ENCODE data around the gene AQP7. TPM values are rescaled to one million over a fixed set of nuclear protein-coding genes. Genes with fewer than 3 reads are reported as not detected.

Gene AQP7
- total and polyA plus RNA-seq, 7 experiments from 2014 or later = 0.32 to 1.9 (median 0.87) TPM; not detected in 1

DNA sequence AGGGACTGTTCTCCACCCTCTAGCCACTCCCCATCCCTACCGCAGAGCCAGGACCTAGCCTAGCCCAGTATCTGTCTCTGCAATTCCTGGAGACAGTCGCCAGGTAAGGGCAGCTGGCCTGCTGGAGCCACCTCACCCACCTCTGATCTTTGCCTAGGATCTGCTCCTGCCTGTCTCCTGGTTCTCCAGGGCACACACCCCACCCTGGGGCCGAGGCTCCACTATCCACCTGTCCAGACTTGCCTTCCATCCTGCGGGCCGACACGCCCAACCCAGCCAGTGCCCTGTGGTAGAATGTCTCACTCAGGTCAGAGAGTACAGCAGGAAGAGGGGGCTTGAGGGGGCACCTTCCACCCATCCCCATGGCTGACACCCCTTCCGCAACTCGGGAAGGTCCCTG is 15.7 kb upstream of the AQP7 start:
- Histone ChIP-seq H3K4me3 (ENCODE audit: low read length) (no peak overlapping the region), H3K27me3 (ENCODE audit: control insufficient read depth in 2 of 2, insufficient read depth in 2 of 2, low read length in 2 of 2) (no peaks in the 10 kb centered on the region), H3K9me3 (ENCODE audit: control insufficient read depth in 2 of 3, low read length in 3 of 3) (no peaks in the 10 kb centered on the region), H3K36me3 (ENCODE audit: control insufficient read depth in 2 of 3, insufficient read depth in 3 of 3, low read length in 3 of 3) (no peaks in the 10 kb centered on the region), H3K27ac (ENCODE audit: low read depth, low read length) (no peak overlapping the region), H3K4me1 (ENCODE audit: control insufficient read depth in 2 of 2, insufficient read depth in 2 of 2, low read length in 2 of 2) (peaks cover 34 to 44% of the 10 kb centered on the region in 2 donors)
- Mint-ChIP-seq H3K36me3 (no peaks in the 10 kb centered on the region), H3K4me1 (peaks cover 31 to 54% (median 45%) of the 10 kb centered on the region in 7 donors), H3K4me3 (peak overlapping the region in 3 of 10 donors; percentile 9 to 86 (median 16)), H3K9me3 (no peaks in the 10 kb centered on the region), H3K27me3 (peaks cover 0 to 11% (median 0%) of the 10 kb centered on the region in 5 donors), H3K27ac (peak overlapping the region in 8 of 9 donors; percentile 10 to 97 (median 82))
- POLR2A ChIA-PET = interaction anchor here (0.6 to 6.1 kb wide), 7 partner anchors 11 to 47 kb away, joined by 3 to 102 read pairs (median 7); partner anchors contain the start of gene AQP3
- DNase-seq (no peak), ATAC-seq (no peak)
- intact Hi-C loops (cut with micrococcal nuclease) = loop anchor here in 1 of 2 donors (5.0 kb wide), 1 partner anchor 94 kb away; no protein-coding TSS in a partner anchor
- CTCF ChIA-PET = interaction anchor here (3.6 to 12.1 kb wide), 3 partner anchors 14 to 49 kb away, joined by 26 to 134 read pairs (median 53); partner anchors contain the start of gene AQP3

- H3K4me1 Mint-ChIP-seq = peaks cover 31 to 54% (median 45%) of the 10 kb centered on the region in 7 donors
- POLR2A ChIA-PET = interaction anchor here (0.9 to 6.1 kb wide), 10 partner anchors 9 to 57 kb away, joined by 3 to 102 read pairs (median 7); partner anchors contain the start of genes AQP3 and NOL6
- H3K4me1 ChIP-seq (ENCODE audit: control insufficient read depth in 2 of 2, insufficient read depth in 2 of 2, low read length in 2 of 2) = peaks cover 34 to 44% of the 10 kb centered on the region in 2 donors
- peak in 6 of 9 donors; percentile 11 to 34 (median 26) for DNase-seq
- H3K27ac ChIP-seq (ENCODE audit: low read depth, low read length) = peak overlapping the region; percentile 75
- no peaks in the 10 kb centered on the region for H3K36me3 ChIP-seq (ENCODE audit: control insufficient read depth in 2 of 3, insufficient read depth in 3 of 3, low read length in 3 of 3)
- intact Hi-C loops (cut with micrococcal nuclease) = loop anchor here in 1 of 2 donors (5.0 kb wide), 1 partner anchor 95 kb away; no protein-coding TSS in a partner anchor
- CTCF ChIA-PET = interaction anchor here (1.0 to 12.1 kb wide), 9 partner anchors 12 to 79 kb away, joined by 3 to 134 read pairs (median 8); partner anchors contain the start of gene AQP3
- peaks cover 0 to 11% (median 0%) of the 10 kb centered on the region in 5 donors for H3K27me3 Mint-ChIP-seq
- H3K9me3 Mint-ChIP-seq = no peaks in the 10 kb centered on the region
- H3K9me3 ChIP-seq (ENCODE audit: control insufficient read depth in 2 of 3, low read length in 3 of 3) = no peaks in the 10 kb centered on the region
- H3K27me3 ChIP-seq (ENCODE audit: control insufficient read depth in 2 of 2, insufficient read depth in 2 of 2, low read length in 2 of 2) = no peaks in the 10 kb centered on the region
- peak overlapping the region; percentile 90 to 99 (median 97) for H3K27ac Mint-ChIP-seq
- H3K36me3 Mint-ChIP-seq = no peaks in the 10 kb centered on the region
- H3K4me3 ChIP-seq (ENCODE audit: low read length) = peak overlapping the region; percentile 14
- peak overlapping the region; percentile 54 to 89 (median 84) for H3K4me3 Mint-ChIP-seq
- no peak for ATAC-seq
Observed at GRCh38 chr9:33416996-33417395, 14.6 kb upstream of the AQP7 start.

DNA sequence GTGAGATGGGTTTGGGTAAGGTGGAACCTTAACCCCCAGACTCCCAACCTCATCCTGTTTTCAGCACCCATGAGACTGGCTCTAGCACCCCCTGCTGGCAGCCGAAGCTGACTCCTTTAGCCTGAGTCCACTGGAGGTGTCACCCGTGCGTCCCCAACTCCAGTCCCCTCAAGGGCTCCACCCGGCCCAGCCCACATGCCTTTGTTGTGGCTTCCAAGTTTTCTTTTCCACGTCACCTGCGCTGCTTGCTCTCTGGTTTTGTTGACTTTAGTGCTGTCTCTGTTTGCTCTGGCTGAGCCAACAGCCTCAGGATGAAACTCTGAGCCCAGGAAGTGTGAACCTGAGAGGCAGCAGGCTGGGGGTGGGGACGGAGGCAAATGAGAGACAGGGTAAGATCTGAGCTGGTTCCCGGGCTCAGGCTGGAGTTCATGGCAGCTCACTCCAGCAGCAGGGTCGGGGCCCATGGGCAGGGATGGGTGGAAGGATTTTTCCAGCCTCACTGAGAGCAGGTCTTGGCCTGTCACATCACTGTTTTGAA is 13.2 kb upstream of the AQP7 start:
- Histone ChIP-seq H3K4me3 (ENCODE audit: low read length) (peak overlapping the region; percentile 25), H3K9me3 (ENCODE audit: control insufficient read depth in 2 of 3, low read length in 3 of 3) (no peaks in the 10 kb centered on the region), H3K4me1 (ENCODE audit: control insufficient read depth in 2 of 2, insufficient read depth in 2 of 2, low read length in 2 of 2) (peaks cover 34 to 44% of the 10 kb centered on the region in 2 donors), H3K27ac (ENCODE audit: low read depth, low read length) (peak overlapping the region; percentile 75), H3K36me3 (ENCODE audit: control insufficient read depth in 2 of 3, insufficient read depth in 3 of 3, low read length in 3 of 3) (no peaks in the 10 kb centered on the region), H3K27me3 (ENCODE audit: control insufficient read depth in 2 of 2, insufficient read depth in 2 of 2, low read length in 2 of 2) (no peaks in the 10 kb centered on the region)
- POLR2A ChIA-PET = interaction anchor here (0.8 to 6.1 kb wide), 18 partner anchors 8 to 130 kb away, joined by 3 to 102 read pairs (median 6); partner anchors contain the start of genes AQP3, NFX1 and NOL6
- Mint-ChIP-seq H3K9me3 (no peaks in the 10 kb centered on the region), H3K27ac (peak overlapping the region; percentile 93 to 99 (median 97)), H3K4me3 (peak overlapping the region; percentile 74 to 89 (median 84)), H3K27me3 (peaks cover 0 to 8% (median 0%) of the 10 kb centered on the region in 5 donors), H3K4me1 (peaks cover 31 to 51% (median 45%) of the 10 kb centered on the region in 7 donors), H3K36me3 (no peaks in the 10 kb centered on the region)
- CTCF ChIA-PET = interaction anchor here (0.7 to 12.1 kb wide), 15 partner anchors 11 to 125 kb away, joined by 3 to 134 read pairs (median 6); partner anchors contain the start of genes AQP3, NFX1 and NOL6
- intact Hi-C loops (cut with micrococcal nuclease) = loop anchor here (1.0 to 5.0 kb wide), 13 partner anchors 12 to 414 kb away; partner anchors contain the start of genes NOL6 (in 2 of the 2), APTX (in 1 of the 2), AQP3 (in 1 of the 2) and BAG1 (in 1 of the 2)
- ATAC-seq = peak; percentile 97
- DNase-seq = peak; percentile 82 to 98 (median 96)

DNA sequence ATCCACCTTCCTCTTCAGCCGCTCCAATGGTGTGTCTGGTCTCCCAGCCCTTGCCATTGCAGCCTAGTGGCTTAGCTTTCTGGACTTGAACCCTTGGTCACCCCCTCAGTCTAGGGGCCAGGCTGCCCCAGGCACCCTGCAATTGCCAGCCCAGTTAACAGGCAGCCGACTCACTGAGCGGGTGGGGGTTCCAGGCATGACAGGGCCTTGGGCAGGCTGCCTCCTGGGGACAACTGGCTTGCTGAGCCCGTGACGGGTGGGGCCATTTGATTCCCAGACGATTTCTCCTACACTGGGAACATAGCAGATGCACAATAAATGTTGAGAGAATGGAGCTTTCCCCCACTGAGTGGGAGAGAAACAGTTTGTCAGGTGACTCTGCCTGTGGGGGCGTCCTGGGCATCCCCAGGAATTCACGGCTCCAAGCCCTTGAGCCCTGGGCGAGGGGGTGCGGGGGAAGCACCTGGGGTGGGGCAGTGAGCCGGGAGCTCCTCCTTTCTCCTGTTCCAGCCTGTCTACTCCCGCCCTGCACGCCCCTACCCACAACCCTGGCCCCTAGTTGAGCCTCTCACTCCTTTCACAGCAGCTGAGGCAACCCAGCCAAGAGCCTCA is 12.6 kb upstream of the AQP7 start:
- Mint-ChIP-seq H3K4me1 (peaks cover 31 to 48% (median 45%) of the 10 kb centered on the region in 7 donors), H3K27me3 (peaks cover 0 to 3% (median 0%) of the 10 kb centered on the region in 5 donors), H3K36me3 (no peaks in the 10 kb centered on the region), H3K4me3 (peak overlapping the region; percentile 74 to 89 (median 84)), H3K9me3 (no peaks in the 10 kb centered on the region), H3K27ac (peak overlapping the region; percentile 93 to 99 (median 97))
- ChIA-PET CTCF (interaction anchor here (1.0 to 12.1 kb wide), 10 partner anchors 10 to 59 kb away, joined by 3 to 134 read pairs (median 9); partner anchors contain the start of genes AQP3 and NOL6), POLR2A (interaction anchor here (1.0 to 6.1 kb wide), 18 partner anchors 11 to 125 kb away, joined by 3 to 102 read pairs (median 6); partner anchors contain the start of genes AQP3, NFX1 and NOL6)
- Histone ChIP-seq H3K36me3 (ENCODE audit: control insufficient read depth in 2 of 3, insufficient read depth in 3 of 3, low read length in 3 of 3) (no peaks in the 10 kb centered on the region), H3K4me3 (ENCODE audit: low read length) (peak overlapping the region; percentile 4), H3K27ac (ENCODE audit: low read depth, low read length) (peak overlapping the region; percentile 75), H3K27me3 (ENCODE audit: control insufficient read depth in 2 of 2, insufficient read depth in 2 of 2, low read length in 2 of 2) (no peaks in the 10 kb centered on the region), H3K9me3 (ENCODE audit: control insufficient read depth in 2 of 3, low read length in 3 of 3) (no peaks in the 10 kb centered on the region), H3K4me1 (ENCODE audit: control insufficient read depth in 2 of 2, insufficient read depth in 2 of 2, low read length in 2 of 2) (peaks cover 34 to 44% of the 10 kb centered on the region in 2 donors)
- intact Hi-C loops (cut with micrococcal nuclease) = loop anchor here (1.0 to 5.0 kb wide), 13 partner anchors 12 to 414 kb away; partner anchors contain the start of genes NOL6 (in 2 of the 2), APTX (in 1 of the 2), AQP3 (in 1 of the 2) and BAG1 (in 1 of the 2)
- ATAC-seq = no peak
- DNase-seq = peak in 1 of 9 donors; percentile 19

GRCh38 chr9:33414268-33414667 is 11.9 kb upstream of the AQP7 start:
- POLR2A ChIA-PET = interaction anchor here (1.0 to 6.1 kb wide), 11 partner anchors 10 to 124 kb away, joined by 3 to 102 read pairs (median 11); partner anchors contain the start of genes AQP3, NFX1 and NOL6
- H3K9me3 Mint-ChIP-seq = no peaks in the 10 kb centered on the region
- H3K4me1 ChIP-seq (ENCODE audit: control insufficient read depth in 2 of 2, insufficient read depth in 2 of 2, low read length in 2 of 2) = peaks cover 34 to 44% of the 10 kb centered on the region in 2 donors
- no peaks in the 10 kb centered on the region for H3K36me3 Mint-ChIP-seq
- peak overlapping the region; percentile 27 to 86 (median 54) for H3K4me3 Mint-ChIP-seq
- no peaks in the 10 kb centered on the region for H3K9me3 ChIP-seq (ENCODE audit: control insufficient read depth in 2 of 3, low read length in 3 of 3)
- no peaks in the 10 kb centered on the region for H3K27me3 ChIP-seq (ENCODE audit: control insufficient read depth in 2 of 2, insufficient read depth in 2 of 2, low read length in 2 of 2)
- H3K4me1 Mint-ChIP-seq = peaks cover 31 to 48% (median 45%) of the 10 kb centered on the region in 7 donors
- no peaks in the 10 kb centered on the region for H3K36me3 ChIP-seq (ENCODE audit: control insufficient read depth in 2 of 3, insufficient read depth in 3 of 3, low read length in 3 of 3)
- peak overlapping the region; percentile 4 for H3K4me3 ChIP-seq (ENCODE audit: low read length)
- DNase-seq (no peak), ATAC-seq (no peak)
- intact Hi-C loops (cut with micrococcal nuclease) = loop anchor here (2.0 kb wide), 2 partner anchors 15 to 39 kb away; no protein-coding TSS in a partner anchor
- peak overlapping the region; percentile 75 for H3K27ac ChIP-seq (ENCODE audit: low read depth, low read length)
- H3K27me3 Mint-ChIP-seq = peaks cover 0 to under 1% (median 0%) of the 10 kb centered on the region in 5 donors
- CTCF ChIA-PET = interaction anchor here (1.0 to 12.1 kb wide), 7 partner anchors 10 to 55 kb away, joined by 3 to 134 read pairs (median 8); partner anchors contain the start of gene AQP3
- peak overlapping the region; percentile 93 to 99 (median 97) for H3K27ac Mint-ChIP-seq

Measured in naive thymus-derived CD4-positive, alpha-beta T cell (primary cell).